Spinal cord (tissue), 10 donors: ENCODE measurements around the gene THBS4. TPM values are rescaled to one million over a fixed set of nuclear protein-coding genes. Genes with fewer than 3 reads are reported as not detected.
"Not testable (repeated sequence)": the region's sequence is repeated elsewhere in the genome, so short reads cannot be mapped to it uniquely, and the experiment has no call there.

Experiments used
- DNase-seq, 6 donors: peaks; one replicate each; pipeline versions ENCODE4 v3.0.0 to v3.0.0-alpha.2; 2013 to 2015; ENCODE audit warnings: low spot score in 6 of 6, low read depth in 4 of 6
- H3K27ac ChIP-seq: one replicate; pipeline ENCODE4 v1.5.1; 2013; ENCODE audit warnings: low read depth, low read length, control low read depth
- H3K27me3 ChIP-seq: one replicate; pipeline ENCODE4 v1.6.1; 2013; ENCODE audit warnings: low read length; ENCODE audit not compliant: control insufficient read depth, insufficient read depth
- H3K36me3 ChIP-seq: one replicate; pipeline ENCODE4 v1.6.1; 2013; ENCODE audit warnings: low read length; ENCODE audit not compliant: control insufficient read depth, insufficient read depth
- H3K4me1 ChIP-seq: one replicate; pipeline ENCODE4 v1.6.1; 2013; ENCODE audit warnings: low read length; ENCODE audit not compliant: control insufficient read depth, insufficient read depth
- H3K4me3 ChIP-seq: one replicate; pipeline ENCODE4 v1.5.1; 2013; ENCODE audit warnings: low read depth, low read length, control low read depth
- H3K9me3 ChIP-seq: one replicate; pipeline ENCODE4 v1.6.1; 2013; ENCODE audit warnings: low read length; ENCODE audit not compliant: control insufficient read depth, insufficient read depth
- WGBS: methylation state at CpG from one replicate; pipeline ENCODE4 v1.1.5; 2013; ENCODE audit warnings: missing lambda C conversion rate; ENCODE audit not compliant: insufficient coverage; 5-methylcytosine and 5-hydroxymethylcytosine counted together
- polyA plus RNA-seq, 2 donors: library from polyadenylated mRNA; unstranded; fragments of 120-200 nt; gene quantifications; one replicate each; pipeline ENCODE4 v1.2.1, GENCODE V29; 2013; ENCODE audit not compliant: insufficient read length in 2 of 2
- total RNA-seq, 2 donors: library from RNA; depleted of rRNA in 1 of 2; stranded (reverse); fragments of 120-200 nt in 1 of 2; fragments of >200 nt in 1 of 2; gene quantifications; one replicate each; pipeline versions ENCODE4 v1.2.3 to v1.2.4, GENCODE V29; 2013 to 2014
- donor health status: healthy.

The THBS4 gene
- total and polyA plus RNA-seq, 4 donors, result 20.3 to 30.1 (median 24.3) TPM

DNA sequence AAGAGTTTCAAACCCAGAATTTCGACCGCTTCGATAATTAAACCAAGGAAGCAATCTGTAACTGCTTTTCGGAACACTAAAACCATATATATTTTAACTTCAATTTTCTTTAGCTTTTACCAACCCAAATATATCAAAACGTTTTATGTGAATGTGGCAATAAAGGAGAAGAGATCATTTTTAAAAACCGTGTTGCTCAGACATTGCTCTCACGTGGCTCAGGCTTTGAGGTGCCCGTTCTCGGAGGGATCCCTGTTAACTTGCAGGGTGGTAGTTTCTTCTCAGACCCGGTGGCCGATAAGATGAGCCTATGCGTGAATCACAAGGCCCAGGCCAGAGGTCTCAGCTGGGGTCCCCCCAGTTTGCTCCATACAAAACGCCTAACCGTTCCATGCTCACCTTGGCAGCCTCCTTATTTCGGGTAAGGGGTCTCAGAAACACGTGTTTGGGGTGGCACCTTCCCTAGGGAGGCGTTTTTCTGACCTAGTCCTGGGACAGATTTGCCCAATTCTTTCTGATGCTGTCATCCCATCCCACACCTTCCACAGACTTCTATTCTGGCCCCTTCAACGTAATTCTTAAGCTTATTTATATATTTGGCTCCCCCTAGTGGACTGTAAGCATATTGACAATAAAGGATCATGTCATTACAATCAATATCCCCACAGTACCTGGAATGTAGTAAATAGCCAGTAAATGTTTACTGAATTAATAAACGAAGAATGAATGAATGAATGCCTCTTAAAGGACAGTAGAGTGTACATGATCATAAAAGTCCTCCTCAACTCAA, 48.1 kb downstream of the THBS4 start:
- peaks cover 4% of the 10 kb centered on the region for H3K36me3 ChIP-seq
- 52% methylated on average over 14 of the region's 19 CpGs for WGBS
- H3K4me3 ChIP-seq, result no peak overlapping the region
- peaks cover 20% of the 10 kb centered on the region for H3K4me1 ChIP-seq
- H3K27me3 ChIP-seq, result no peaks in the 10 kb centered on the region
- DNase-seq, result peak; percentile 47 to 95 (median 62)
- H3K9me3 ChIP-seq, result no peaks in the 10 kb centered on the region
- H3K27ac ChIP-seq, result peak overlapping the region; percentile 53

DNA sequence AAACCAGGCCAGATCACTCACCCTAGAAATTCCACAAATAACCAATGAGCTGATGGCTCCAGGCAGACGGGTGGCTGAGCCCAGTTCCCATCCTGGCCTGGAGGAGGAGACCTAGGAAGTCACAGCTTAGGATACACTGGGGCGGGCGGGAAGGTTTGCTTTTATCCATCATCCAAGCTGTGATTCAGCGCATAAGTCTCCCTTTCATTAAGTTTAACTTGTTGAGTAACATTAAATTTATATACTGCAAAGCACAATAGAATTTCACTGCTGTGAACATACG, 55.7 kb downstream of the THBS4 start:
- Histone ChIP-seq H3K27ac (no peak overlapping the region), H3K36me3 (no peaks in the 10 kb centered on the region), H3K9me3 (no peaks in the 10 kb centered on the region), H3K4me3 (no peak overlapping the region), H3K27me3 (no peaks in the 10 kb centered on the region), H3K4me1 (peaks cover 5% of the 10 kb centered on the region)
- WGBS, result 67% methylated on average over 1 of the region's 5 CpGs
- no peak for DNase-seq

DNA sequence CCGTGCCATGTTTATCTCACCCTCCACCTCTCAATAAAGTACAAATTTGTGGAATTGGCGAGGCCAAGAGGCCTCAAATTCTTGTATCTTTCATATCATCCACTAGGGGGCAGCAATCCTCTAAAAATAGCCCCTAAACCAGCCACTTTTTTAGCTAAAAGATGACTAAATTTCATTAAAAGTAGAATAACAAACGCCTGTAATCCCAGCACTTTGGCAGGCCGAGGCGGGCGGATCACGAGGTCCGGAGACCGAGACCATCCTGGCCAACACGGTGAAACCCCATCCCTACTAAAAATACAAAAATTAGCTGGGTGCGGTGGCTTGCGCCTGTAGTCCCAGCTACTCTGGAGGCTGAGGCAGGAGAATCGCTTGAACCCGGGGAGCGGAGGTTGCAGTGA, 56.6 kb downstream of the THBS4 start:
- not testable (repeated sequence) for H3K4me3 ChIP-seq, H3K4me1 ChIP-seq, H3K9me3 ChIP-seq, H3K27me3 ChIP-seq, H3K36me3 ChIP-seq, H3K27ac ChIP-seq
- WGBS, result 58% methylated on average over 4 of the region's 15 CpGs
- DNase-seq, result peak in 4 of 6 donors; percentile 38 to 90 (median 68)

DNA sequence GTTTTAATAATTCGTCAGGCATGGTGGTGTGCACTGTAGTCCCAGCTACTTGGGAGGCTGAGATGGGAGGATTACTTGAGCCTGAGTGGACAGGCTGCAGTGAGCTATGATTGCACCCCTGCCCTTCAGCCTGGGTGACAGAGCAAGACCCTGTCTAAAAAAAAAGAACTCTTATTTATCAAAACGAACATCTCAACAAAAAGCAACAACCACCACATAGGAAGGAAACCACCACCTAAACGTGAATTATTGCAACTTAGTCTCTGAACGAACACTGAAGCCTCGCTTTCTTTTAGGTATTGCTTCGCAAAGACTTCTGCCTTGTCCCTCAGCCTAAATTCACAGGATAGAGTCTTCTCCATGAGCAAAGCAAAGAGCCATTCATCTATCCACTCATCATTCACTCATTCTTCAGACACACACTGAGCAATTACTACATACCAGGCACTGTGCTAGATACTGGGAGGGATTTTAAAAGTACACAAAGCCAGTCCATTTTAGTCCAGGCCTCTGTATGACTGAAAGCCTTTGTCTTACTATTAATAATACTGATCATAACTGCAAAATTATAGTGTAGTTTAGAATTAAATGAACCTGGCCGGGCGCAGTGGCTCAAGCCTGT, 57.4 kb downstream of the THBS4 start:
- no peak overlapping the region for H3K4me3 ChIP-seq
- H3K9me3 ChIP-seq, result no peaks in the 10 kb centered on the region
- no peak overlapping the region for H3K27ac ChIP-seq
- DNase-seq, result no peak
- no peaks in the 10 kb centered on the region for H3K36me3 ChIP-seq
- H3K27me3 ChIP-seq, result no peaks in the 10 kb centered on the region
- peaks cover 3% of the 10 kb centered on the region for H3K4me1 ChIP-seq
- WGBS, result 97% methylated on average over 4 of the region's 8 CpGs

DNA sequence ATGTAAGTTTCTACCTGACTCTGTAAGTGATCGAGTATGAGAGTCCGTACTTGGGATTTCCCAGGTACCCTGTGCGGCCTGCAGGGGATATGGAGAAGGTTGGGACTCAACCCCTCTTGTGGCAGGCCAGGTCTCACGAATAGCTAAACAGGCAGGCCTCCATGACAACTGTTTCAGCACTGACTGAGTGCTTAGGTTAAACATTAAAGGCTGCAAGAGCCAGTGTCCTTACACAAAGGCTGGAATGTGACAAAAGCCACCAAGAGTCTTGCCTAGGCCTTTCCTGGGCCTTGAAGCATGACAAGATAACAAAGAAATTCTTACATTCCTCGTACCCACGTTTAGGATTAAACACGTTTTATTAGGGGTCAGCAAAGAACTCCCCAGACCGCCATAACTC, 58.6 kb downstream of the THBS4 start:
- H3K9me3 ChIP-seq, result no peaks in the 10 kb centered on the region
- no peak overlapping the region for H3K4me3 ChIP-seq
- no peak overlapping the region for H3K27ac ChIP-seq
- H3K36me3 ChIP-seq, result no peaks in the 10 kb centered on the region
- H3K4me1 ChIP-seq, result peaks cover 3% of the 10 kb centered on the region
- 56% methylated on average over 4 of the region's 8 CpGs for WGBS
- DNase-seq, result no peak
- no peaks in the 10 kb centered on the region for H3K27me3 ChIP-seq

- Histone ChIP-seq H3K4me1 (peaks cover 3% of the 10 kb centered on the region), H3K9me3 (no peaks in the 10 kb centered on the region), H3K27ac (no peak overlapping the region), H3K4me3 (no peak overlapping the region), H3K36me3 (no peaks in the 10 kb centered on the region), H3K27me3 (no peaks in the 10 kb centered on the region)
- no peak for DNase-seq
- WGBS, result 100% methylated on average over 1 of the region's 5 CpGs
These were observed 59.1 kb downstream of the THBS4 start for GRCh38 chr5:80094236-80094738.

DNA sequence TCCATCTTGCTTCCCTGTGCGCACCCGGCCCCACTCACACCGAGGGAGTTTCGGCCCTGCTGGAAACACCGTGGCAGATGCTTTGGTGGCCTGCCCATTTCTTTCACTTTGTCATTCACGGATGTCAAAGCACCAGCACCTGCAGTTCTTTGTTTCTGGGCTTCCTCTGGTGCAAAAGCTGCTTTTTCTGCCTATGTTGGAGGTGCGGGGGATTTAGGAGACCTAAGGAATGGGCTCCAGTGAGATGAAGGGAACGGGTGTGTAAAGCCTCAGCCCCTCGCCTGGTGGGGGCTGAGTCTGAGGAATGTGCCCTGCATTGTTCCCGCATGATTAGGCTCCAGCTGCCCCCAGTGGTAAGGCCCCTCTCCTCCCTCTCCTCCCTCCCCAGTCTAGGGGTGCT, 62.3 kb downstream of the THBS4 start:
- no peaks in the 10 kb centered on the region for H3K27me3 ChIP-seq
- no peaks in the 10 kb centered on the region for H3K36me3 ChIP-seq
- no peaks in the 10 kb centered on the region for H3K9me3 ChIP-seq
- no peak overlapping the region for H3K4me3 ChIP-seq
- H3K4me1 ChIP-seq, result peaks cover 3% of the 10 kb centered on the region
- DNase-seq, result peak in 1 of 6 donors; percentile 44
- 62% methylated on average over 6 of the region's 10 CpGs for WGBS
- no peak overlapping the region for H3K27ac ChIP-seq

GRCh38 chr5:80101993-80102392, 66.8 kb downstream of the THBS4 start:
- Histone ChIP-seq H3K9me3 (no peaks in the 10 kb centered on the region), H3K4me1 (no peaks in the 10 kb centered on the region), H3K27me3 (no peaks in the 10 kb centered on the region), H3K27ac (no peak overlapping the region), H3K36me3 (no peaks in the 10 kb centered on the region), H3K4me3 (no peak overlapping the region)
- no peak for DNase-seq

GRCh38 chr5:80103371-80103770, 68.2 kb downstream of the THBS4 start:
- WGBS, result 88% methylated on average over 4 of the region's 6 CpGs
- Histone ChIP-seq H3K4me3 (no peak overlapping the region), H3K9me3 (no peaks in the 10 kb centered on the region), H3K27ac (no peak overlapping the region), H3K27me3 (no peaks in the 10 kb centered on the region), H3K4me1 (no peaks in the 10 kb centered on the region), H3K36me3 (no peaks in the 10 kb centered on the region)
- no peak for DNase-seq
